Loucy (cell line): Measurements from ENCODE around the gene PREX1.
"Not testable (repeated sequence)": the region's sequence is repeated elsewhere in the genome, so short reads cannot be mapped to it uniquely, and the experiment has no call there.

Experiments
- H2AFZ ChIP-seq: fragments of 200-600 bp; sonication (generic); 2 replicates; pipeline ENCODE4 v1.6.0; 2016; ENCODE audit warnings: antibody characterized with exemption, mild to moderate bottlenecking, low read length, moderate library complexity
- H3F3A ChIP-seq: fragments of 200-600 bp; 2 replicates; pipeline ENCODE4 v1.6.0; 2016; ENCODE audit warnings: antibody characterized with exemption, low read depth, mild to moderate bottlenecking
- H3K27me3 ChIP-seq: fragments of 200-600 bp; sonication (generic); 2 replicates; pipeline ENCODE4 v1.6.1; 2014; ENCODE audit warnings: low read length, mild to moderate bottlenecking; ENCODE audit not compliant: insufficient read depth, poor library complexity, severe bottlenecking
- H3K36me3 ChIP-seq: fragments of 200-600 bp; sonication (generic); 2 replicates; pipeline ENCODE4 v1.6.1; 2016; ENCODE audit warnings: low read length; ENCODE audit not compliant: insufficient read depth
- H3K4me1 ChIP-seq: fragments of 200-600 bp; sonication (generic); 2 replicates; pipeline ENCODE4 v1.5.1; 2014; ENCODE audit warnings: low read length, mild to moderate bottlenecking; ENCODE audit not compliant: insufficient read depth, poor library complexity, severe bottlenecking
- H3K4me2 ChIP-seq: fragments of 200-600 bp; sonication (generic); 2 replicates; pipeline ENCODE4 v1.6.0; 2014; ENCODE audit warnings: antibody characterized with exemption, low read length, low read depth, mild to moderate bottlenecking; ENCODE audit not compliant: poor library complexity, severe bottlenecking
- H3K4me3 ChIP-seq: fragments of 200-600 bp; sonication (generic); 2 replicates; pipeline ENCODE4 v1.5.1; 2014; ENCODE audit warnings: low read length, mild to moderate bottlenecking, mixed read lengths; ENCODE audit not compliant: poor library complexity, severe bottlenecking
- H3K79me2 ChIP-seq: fragments of 200-600 bp; sonication (generic); 2 replicates; pipeline ENCODE4 v1.6.1; 2014; ENCODE audit warnings: low read length; ENCODE audit not compliant: insufficient read depth
- H3K9ac ChIP-seq: fragments of 200-600 bp; sonication (generic); 2 replicates; pipeline ENCODE4 v1.6.0; 2014; ENCODE audit warnings: mild to moderate bottlenecking, low read depth, low read length, moderate library complexity; ENCODE audit not compliant: poor library complexity, severe bottlenecking
- H3K9me2 ChIP-seq: fragments of 200-600 bp; sonication (generic); replicated peaks from 2 replicates; pipeline ENCODE4 v1.6.1; 2016; ENCODE audit warnings: low read depth, low read length, mixed read lengths
- H3K9me3 ChIP-seq: fragments of 200-600 bp; sonication (generic); 2 replicates; pipeline ENCODE4 v1.6.1; 2014; ENCODE audit warnings: mild to moderate bottlenecking, antibody characterized with exemption, low read length, low read depth; ENCODE audit not compliant: insufficient read depth
- H4K20me1 ChIP-seq: fragments of 200-600 bp; sonication (generic); 2 replicates; pipeline ENCODE4 v1.6.0; 2014; ENCODE audit warnings: antibody characterized with exemption, low read length, mild to moderate bottlenecking; ENCODE audit not compliant: insufficient read depth, poor library complexity, severe bottlenecking
- EZH2phosphoT487 ChIP-seq: fragments of 200-600 bp; IDR thresholded peaks from 2 replicates; pipeline ENCODE4 v1.6.1; 2018; ENCODE audit warnings: antibody characterized with exemption, mild to moderate bottlenecking, moderate library complexity, borderline replicate concordance
- TF ChIP-seq, protein P1 (sequence below): fragments of 200-600 bp; sonication (generic); conservative IDR thresholded peaks from 2 replicates; pipeline ENCODE4 v1.5.1; 2014; ENCODE audit warnings: mild to moderate bottlenecking, antibody characterized with exemption, low read length

The PREX1 gene

GRCh38 chr20:48828734-48829460 is 1.1 kb upstream of the PREX1 start:
- TF ChIP-seq, protein P1, sequence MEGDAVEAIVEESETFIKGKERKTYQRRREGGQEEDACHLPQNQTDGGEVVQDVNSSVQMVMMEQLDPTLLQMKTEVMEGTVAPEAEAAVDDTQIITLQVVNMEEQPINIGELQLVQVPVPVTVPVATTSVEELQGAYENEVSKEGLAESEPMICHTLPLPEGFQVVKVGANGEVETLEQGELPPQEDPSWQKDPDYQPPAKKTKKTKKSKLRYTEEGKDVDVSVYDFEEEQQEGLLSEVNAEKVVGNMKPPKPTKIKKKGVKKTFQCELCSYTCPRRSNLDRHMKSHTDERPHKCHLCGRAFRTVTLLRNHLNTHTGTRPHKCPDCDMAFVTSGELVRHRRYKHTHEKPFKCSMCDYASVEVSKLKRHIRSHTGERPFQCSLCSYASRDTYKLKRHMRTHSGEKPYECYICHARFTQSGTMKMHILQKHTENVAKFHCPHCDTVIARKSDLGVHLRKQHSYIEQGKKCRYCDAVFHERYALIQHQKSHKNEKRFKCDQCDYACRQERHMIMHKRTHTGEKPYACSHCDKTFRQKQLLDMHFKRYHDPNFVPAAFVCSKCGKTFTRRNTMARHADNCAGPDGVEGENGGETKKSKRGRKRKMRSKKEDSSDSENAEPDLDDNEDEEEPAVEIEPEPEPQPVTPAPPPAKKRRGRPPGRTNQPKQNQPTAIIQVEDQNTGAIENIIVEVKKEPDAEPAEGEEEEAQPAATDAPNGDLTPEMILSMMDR, result no peak
- no peak for TF ChIP-seq EZH2phosphoT487
- H3K9ac ChIP-seq, result peak overlapping the region; percentile 73
- no peaks in the 10 kb centered on the region for H3K36me3 ChIP-seq

GRCh38 chr20:48826883-48827771 is 672 bp downstream of the PREX1 start:
- Histone ChIP-seq H3F3A (no peaks in the 10 kb centered on the region), H3K36me3 (no peaks in the 10 kb centered on the region), H3K4me1 (peaks cover 47% of the 10 kb centered on the region), H3K4me2 (peak overlapping the region; percentile 62), H2AFZ (peak overlapping the region; percentile 87), H3K79me2 (peaks cover 54% of the 10 kb centered on the region), H3K9ac (peak overlapping the region; percentile 84), H4K20me1 (peaks cover 13% of the 10 kb centered on the region), H3K9me2 (no peaks in the 10 kb centered on the region), H3K27me3 (no peaks in the 10 kb centered on the region), H3K9me3 (no peaks in the 10 kb centered on the region), H3K4me3 (peak overlapping the region; percentile 94)
- TF ChIP-seq EZH2phosphoT487, result no peak
- TF ChIP-seq, protein P1, result no peak; the same call in 1 of the 2 replicates

More at GRCh38 chr20:48828734-48829460, 1.1 kb upstream of the PREX1 start:
- Histone ChIP-seq H3F3A (no peaks in the 10 kb centered on the region), H3K27me3 (no peaks in the 10 kb centered on the region), H3K4me1 (peaks cover 29% of the 10 kb centered on the region), H4K20me1 (peaks cover 10% of the 10 kb centered on the region), H3K79me2 (peaks cover 36% of the 10 kb centered on the region), H3K4me3 (peak overlapping the region; percentile 69), H3K9me2 (no peaks in the 10 kb centered on the region), H3K9me3 (no peaks in the 10 kb centered on the region), H3K4me2 (peak overlapping the region; percentile 65), H2AFZ (peak overlapping the region; percentile 76)

- Histone ChIP-seq H3K4me1 (peaks cover 52% of the 10 kb centered on the region), H3K9ac (peak overlapping the region; percentile 84), H2AFZ (peak overlapping the region; percentile 36; the same call in 1 of the 2 replicates), H4K20me1 (peaks cover 13% of the 10 kb centered on the region), H3K79me2 (peaks cover 55% of the 10 kb centered on the region), H3K4me3 (peak overlapping the region; percentile 94), H3K4me2 (peak overlapping the region; percentile 62)
- not testable (repeated sequence) for H3K9me2 ChIP-seq, H3K36me3 ChIP-seq, H3F3A ChIP-seq, H3K9me3 ChIP-seq, H3K27me3 ChIP-seq
Measured at GRCh38 chr20:48826480-48826879, 1.3 kb downstream of the PREX1 start.
